Measurements from ENCODE around the gene RTRAF.

Gene RTRAF

DNA sequence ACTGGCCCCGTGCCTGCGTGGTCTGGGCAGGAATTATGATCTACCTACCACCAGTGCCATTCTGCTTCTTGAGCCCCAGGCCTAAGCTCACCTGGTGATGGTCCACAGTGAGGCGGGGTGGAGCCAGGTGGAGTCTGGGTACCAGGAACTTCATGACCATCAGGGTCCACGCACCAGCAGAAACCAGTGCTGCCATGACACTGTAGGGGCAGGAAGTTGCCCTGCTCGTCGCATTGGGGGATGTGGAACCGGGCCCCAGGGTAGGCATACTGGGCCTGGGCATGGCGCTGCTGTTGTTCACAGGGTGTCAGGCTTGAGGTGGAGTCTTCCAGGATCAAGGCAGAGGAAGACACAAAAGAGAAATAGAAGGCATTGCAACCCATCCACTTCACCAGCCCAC is 29.6 kb downstream of the RTRAF start:
- no peak overlapping the region for H3K4me3 ChIP-seq (ENCODE audit: low read length in 2 of 2)
- peaks cover 47 to 53% of the 10 kb centered on the region in 2 donors for H3K36me3 ChIP-seq (ENCODE audit: control insufficient read depth in 2 of 2, insufficient read depth in 2 of 2, low read length in 2 of 2)
- H3K27me3 ChIP-seq (ENCODE audit: control insufficient read depth in 1 of 2, insufficient read depth in 2 of 2, low read length in 2 of 2), result no peaks in the 10 kb centered on the region
- H3K4me1 ChIP-seq (ENCODE audit: control insufficient read depth, insufficient read depth, low read length), result peaks cover 22% of the 10 kb centered on the region
- no peaks in the 10 kb centered on the region for H3K9me3 ChIP-seq (ENCODE audit: control insufficient read depth in 2 of 2, low read length in 2 of 2)
- H3K27ac ChIP-seq (ENCODE audit: low read length), result no peak overlapping the region
- no peak overlapping the region for H3K9ac ChIP-seq (ENCODE audit: low read length in 2 of 2)

DNA sequence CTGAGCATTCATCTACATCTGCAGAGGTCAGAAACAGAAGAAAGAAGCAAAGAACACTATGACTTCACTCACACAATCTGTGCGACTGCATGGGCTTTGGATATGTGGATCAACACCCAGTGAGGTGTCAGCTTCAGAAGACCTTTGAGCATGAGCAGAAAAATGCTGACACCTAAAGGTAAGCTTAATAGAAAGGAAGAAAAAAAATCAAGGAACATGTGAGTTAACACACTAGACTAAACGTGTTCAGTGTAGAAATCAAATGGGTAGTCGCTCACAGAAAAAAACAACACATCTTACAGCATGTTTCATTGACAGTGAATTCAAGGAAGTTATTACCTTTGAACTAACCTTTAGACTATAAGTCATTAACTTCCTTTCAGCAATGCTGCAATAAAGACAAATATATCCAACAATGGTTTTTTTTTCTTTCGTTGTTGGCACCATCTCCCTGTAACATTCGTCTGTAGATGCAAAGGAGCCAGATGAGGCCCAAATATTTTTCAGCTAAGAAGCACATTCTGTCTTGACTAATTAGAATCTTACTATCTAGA is 30.9 kb downstream of the RTRAF start:
- no peak overlapping the region for H3K27ac ChIP-seq (ENCODE audit: low read length)
- no peak overlapping the region for H3K4me3 ChIP-seq (ENCODE audit: low read length in 2 of 2)
- H3K9me3 ChIP-seq (ENCODE audit: control insufficient read depth in 2 of 2, low read length in 2 of 2), result no peaks in the 10 kb centered on the region
- H3K4me1 ChIP-seq (ENCODE audit: control insufficient read depth, insufficient read depth, low read length), result peaks cover 22% of the 10 kb centered on the region
- no peaks in the 10 kb centered on the region for H3K27me3 ChIP-seq (ENCODE audit: control insufficient read depth in 1 of 2, insufficient read depth in 2 of 2, low read length in 2 of 2)
- H3K36me3 ChIP-seq (ENCODE audit: control insufficient read depth in 2 of 2, insufficient read depth in 2 of 2, low read length in 2 of 2), result peaks cover 39 to 47% of the 10 kb centered on the region in 2 donors
- no peak overlapping the region for H3K9ac ChIP-seq (ENCODE audit: low read length in 2 of 2)

- no peak overlapping the region for H3K27ac ChIP-seq (ENCODE audit: low read length)
- H3K4me3 ChIP-seq (ENCODE audit: low read length in 2 of 2), result no peak overlapping the region
- peaks cover 17% of the 10 kb centered on the region for H3K4me1 ChIP-seq (ENCODE audit: control insufficient read depth, insufficient read depth, low read length)
Measured at GRCh38 chr14:52020866-52021717, 31.7 kb downstream of the RTRAF start.

GRCh38 chr14:52021957-52022600 is 32.7 kb downstream of the RTRAF start:
- peaks cover 30 to 47% of the 10 kb centered on the region in 2 donors for H3K36me3 ChIP-seq (ENCODE audit: control insufficient read depth in 2 of 2, insufficient read depth in 2 of 2, low read length in 2 of 2)
- H3K9ac ChIP-seq (ENCODE audit: low read length in 2 of 2), result no peak overlapping the region
- H3K4me1 ChIP-seq (ENCODE audit: control insufficient read depth, insufficient read depth, low read length), result peaks cover 16% of the 10 kb centered on the region
- H3K27ac ChIP-seq (ENCODE audit: low read length), result peak overlapping the region; percentile 18
- no peaks in the 10 kb centered on the region for H3K9me3 ChIP-seq (ENCODE audit: control insufficient read depth in 2 of 2, low read length in 2 of 2)
- H3K4me3 ChIP-seq (ENCODE audit: low read length in 2 of 2), result no peak overlapping the region
- H3K27me3 ChIP-seq (ENCODE audit: control insufficient read depth in 1 of 2, insufficient read depth in 2 of 2, low read length in 2 of 2), result no peaks in the 10 kb centered on the region

More at GRCh38 chr14:52020866-52021717, 31.7 kb downstream of the RTRAF start:
- no peaks in the 10 kb centered on the region for H3K9me3 ChIP-seq (ENCODE audit: control insufficient read depth in 2 of 2, low read length in 2 of 2)
- H3K36me3 ChIP-seq (ENCODE audit: control insufficient read depth in 2 of 2, insufficient read depth in 2 of 2, low read length in 2 of 2), result peaks cover 34 to 48% of the 10 kb centered on the region in 2 donors
- H3K9ac ChIP-seq (ENCODE audit: low read length in 2 of 2), result no peak overlapping the region
- no peaks in the 10 kb centered on the region for H3K27me3 ChIP-seq (ENCODE audit: control insufficient read depth in 1 of 2, insufficient read depth in 2 of 2, low read length in 2 of 2)

DNA sequence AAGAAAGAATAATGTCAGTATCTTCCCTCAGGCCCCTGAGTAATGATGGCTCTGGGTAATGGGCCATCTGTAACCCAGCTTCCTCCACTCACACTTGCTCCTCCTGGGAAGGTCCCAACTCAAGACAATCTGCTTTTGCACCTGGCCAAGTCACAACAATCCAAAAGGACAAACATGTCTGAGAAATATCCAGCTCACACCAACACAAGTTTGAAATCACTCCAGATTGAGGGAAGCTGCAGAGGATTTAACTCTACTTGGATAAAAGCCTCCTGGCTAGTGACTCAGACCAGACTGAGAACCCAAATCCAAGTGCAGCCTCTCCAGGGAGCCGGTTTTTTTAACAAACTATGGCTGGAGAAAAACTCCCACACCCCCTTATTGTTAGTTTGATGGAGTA is 34.2 kb downstream of the RTRAF start:
- no peaks in the 10 kb centered on the region for H3K27me3 ChIP-seq (ENCODE audit: control insufficient read depth in 1 of 2, insufficient read depth in 2 of 2, low read length in 2 of 2)
- H3K4me1 ChIP-seq (ENCODE audit: control insufficient read depth, insufficient read depth, low read length), result peaks cover 15% of the 10 kb centered on the region
- H3K9ac ChIP-seq (ENCODE audit: low read length in 2 of 2), result no peak overlapping the region
- peaks cover 32 to 48% of the 10 kb centered on the region in 2 donors for H3K36me3 ChIP-seq (ENCODE audit: control insufficient read depth in 2 of 2, insufficient read depth in 2 of 2, low read length in 2 of 2)
- H3K27ac ChIP-seq (ENCODE audit: low read length), result no peak overlapping the region
- H3K9me3 ChIP-seq (ENCODE audit: control insufficient read depth in 2 of 2, low read length in 2 of 2), result no peaks in the 10 kb centered on the region
- H3K4me3 ChIP-seq (ENCODE audit: low read length in 2 of 2), result no peak overlapping the region

GRCh38 chr14:52025310-52025709 is 36.0 kb downstream of the RTRAF start:
- Histone ChIP-seq H3K4me3 (ENCODE audit: low read length in 2 of 2) (no peak overlapping the region), H3K9me3 (ENCODE audit: control insufficient read depth in 2 of 2, low read length in 2 of 2) (no peaks in the 10 kb centered on the region), H3K36me3 (ENCODE audit: control insufficient read depth in 2 of 2, insufficient read depth in 2 of 2, low read length in 2 of 2) (peaks cover 15 to 40% of the 10 kb centered on the region in 2 donors), H3K27ac (ENCODE audit: low read length) (no peak overlapping the region), H3K27me3 (ENCODE audit: control insufficient read depth in 1 of 2, insufficient read depth in 2 of 2, low read length in 2 of 2) (no peaks in the 10 kb centered on the region), H3K4me1 (ENCODE audit: control insufficient read depth, insufficient read depth, low read length) (peaks cover 15% of the 10 kb centered on the region), H3K9ac (ENCODE audit: low read length in 2 of 2) (no peak overlapping the region)

DNA sequence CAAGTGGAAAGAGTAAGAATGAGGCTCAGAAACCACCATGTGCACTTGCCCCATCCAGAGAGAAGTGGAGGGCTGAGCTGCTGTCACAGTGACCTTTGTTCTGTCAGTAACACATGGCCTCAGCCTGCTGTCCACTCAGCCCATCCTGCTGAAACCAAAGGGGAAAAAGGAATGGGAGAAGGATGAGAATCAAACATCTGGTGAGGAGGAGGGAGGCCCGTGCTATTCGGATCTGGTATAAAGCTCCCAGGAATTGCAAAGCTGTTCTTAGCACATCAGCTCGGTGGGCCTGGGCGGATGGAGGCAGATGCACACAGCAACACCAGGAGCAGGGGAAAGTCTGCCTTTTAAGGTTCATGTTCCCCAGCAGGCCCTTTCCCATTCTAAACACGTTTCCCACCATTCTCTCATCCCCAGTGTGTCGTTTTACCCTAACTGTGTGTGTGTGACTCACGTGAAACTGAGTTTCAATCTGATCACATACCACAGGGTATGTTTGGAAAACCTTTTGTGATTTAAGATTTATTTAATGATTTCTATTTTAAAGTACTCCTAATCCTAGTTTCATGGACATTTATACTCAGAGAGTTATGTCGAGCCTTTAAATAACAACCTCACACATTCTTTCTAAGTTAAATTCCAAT is 36.8 kb downstream of the RTRAF start:
- Histone ChIP-seq H3K27ac (ENCODE audit: low read length) (no peak overlapping the region), H3K36me3 (ENCODE audit: control insufficient read depth in 2 of 2, insufficient read depth in 2 of 2, low read length in 2 of 2) (peaks cover 18 to 40% of the 10 kb centered on the region in 2 donors), H3K4me1 (ENCODE audit: control insufficient read depth, insufficient read depth, low read length) (peaks cover 20% of the 10 kb centered on the region), H3K4me3 (ENCODE audit: low read length in 2 of 2) (no peak overlapping the region), H3K27me3 (ENCODE audit: control insufficient read depth in 1 of 2, insufficient read depth in 2 of 2, low read length in 2 of 2) (no peaks in the 10 kb centered on the region), H3K9ac (ENCODE audit: low read length in 2 of 2) (no peak overlapping the region), H3K9me3 (ENCODE audit: control insufficient read depth in 2 of 2, low read length in 2 of 2) (no peaks in the 10 kb centered on the region)

GRCh38 chr14:52026901-52027300 is 37.6 kb downstream of the RTRAF start:
- Histone ChIP-seq H3K9me3 (ENCODE audit: control insufficient read depth in 2 of 2, low read length in 2 of 2) (no peaks in the 10 kb centered on the region), H3K27ac (ENCODE audit: low read length) (no peak overlapping the region), H3K4me1 (ENCODE audit: control insufficient read depth, insufficient read depth, low read length) (peaks cover 27% of the 10 kb centered on the region), H3K9ac (ENCODE audit: low read length in 2 of 2) (no peak overlapping the region), H3K4me3 (ENCODE audit: low read length in 2 of 2) (no peak overlapping the region), H3K36me3 (ENCODE audit: control insufficient read depth in 2 of 2, insufficient read depth in 2 of 2, low read length in 2 of 2) (peaks cover 18 to 40% of the 10 kb centered on the region in 2 donors), H3K27me3 (ENCODE audit: control insufficient read depth in 1 of 2, insufficient read depth in 2 of 2, low read length in 2 of 2) (no peaks in the 10 kb centered on the region)

- Histone ChIP-seq H3K27ac (ENCODE audit: low read length) (no peak overlapping the region), H3K4me1 (ENCODE audit: control insufficient read depth, insufficient read depth, low read length) (peaks cover 28% of the 10 kb centered on the region), H3K36me3 (ENCODE audit: control insufficient read depth in 2 of 2, insufficient read depth in 2 of 2, low read length in 2 of 2) (peaks cover 23 to 39% of the 10 kb centered on the region in 2 donors), H3K9me3 (ENCODE audit: control insufficient read depth in 2 of 2, low read length in 2 of 2) (no peaks in the 10 kb centered on the region), H3K27me3 (ENCODE audit: control insufficient read depth in 1 of 2, insufficient read depth in 2 of 2, low read length in 2 of 2) (no peaks in the 10 kb centered on the region), H3K9ac (ENCODE audit: low read length in 2 of 2) (no peak overlapping the region), H3K4me3 (ENCODE audit: low read length in 2 of 2) (no peak overlapping the region)
Measured at GRCh38 chr14:52029881-52030280, 40.5 kb downstream of the RTRAF start.

GRCh38 chr14:52031781-52032180 is 42.4 kb downstream of the RTRAF start:
- H3K4me3 ChIP-seq (ENCODE audit: low read length in 2 of 2), result no peak overlapping the region
- H3K36me3 ChIP-seq (ENCODE audit: control insufficient read depth in 2 of 2, insufficient read depth in 2 of 2, low read length in 2 of 2), result peaks cover 33 to 38% of the 10 kb centered on the region in 2 donors
- peak overlapping the region; percentile 1 for H3K27ac ChIP-seq (ENCODE audit: low read length)
- H3K9me3 ChIP-seq (ENCODE audit: control insufficient read depth in 2 of 2, low read length in 2 of 2), result no peaks in the 10 kb centered on the region
- H3K9ac ChIP-seq (ENCODE audit: low read length in 2 of 2), result no peak overlapping the region
- no peaks in the 10 kb centered on the region for H3K27me3 ChIP-seq (ENCODE audit: control insufficient read depth in 1 of 2, insufficient read depth in 2 of 2, low read length in 2 of 2)
- peaks cover 23% of the 10 kb centered on the region for H3K4me1 ChIP-seq (ENCODE audit: control insufficient read depth, insufficient read depth, low read length)
